ENCODE measurements around the gene SPRR2D. TPM values are rescaled to one million over a fixed set of nuclear protein-coding genes. Genes with fewer than 3 reads are reported as not detected.

SPRR2D gene
- total and polyA plus RNA-seq, 2 of the 8 experiments (the other 6 are each of a cell fraction or from before 2014, with no cell fraction given) = not detected

DNA sequence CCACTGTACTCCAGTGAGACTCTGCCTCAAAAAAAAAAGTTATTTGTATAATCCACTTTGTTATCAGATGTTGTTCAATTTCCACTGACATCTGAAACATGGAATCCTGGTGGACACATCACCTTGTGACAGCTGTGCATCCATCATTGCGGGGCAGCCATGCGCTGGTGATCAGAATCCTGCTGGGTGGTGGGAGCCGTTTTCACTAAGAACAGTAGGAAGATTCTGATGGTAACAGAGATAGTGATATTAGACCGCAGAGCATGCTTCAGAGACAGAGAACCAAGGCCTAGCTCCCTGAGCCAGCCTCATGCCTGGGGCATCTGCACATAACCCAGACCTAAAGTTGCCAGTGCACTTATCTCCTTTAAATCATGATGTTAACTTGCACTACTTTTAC is 42.4 kb downstream of the SPRR2D start:
- no peak overlapping the region for H2BK20ac ChIP-seq (ENCODE audit: low read length)
- no peak for FAIRE-seq
- WGBS, 2 experiments (ENCODE audit: extremely low coverage in 1 of 2, insufficient coverage in 1 of 2, insufficient read length in 1 of 2, insufficient replicate concordance in 2 of 2, low coverage in 1 of 2, low lambda C conversion rate in 2 of 2, missing lambda C conversion rate in 1 of 2) = 92% methylated on average over 4 of the region's 4 CpGs; no CpG with 5 or more reads in 1 of the 2 experiments

More for the DNA sequence above, 42.4 kb downstream of the SPRR2D start:
- Histone ChIP-seq H3K79me2 (ENCODE audit: control insufficient read depth in 1 of 2, insufficient read depth in 2 of 2, low read length in 2 of 2) (no peaks in the 10 kb centered on the region), H3K4me3 (ENCODE audit: extremely low read depth in 1 of 4, insufficient read depth in 2 of 4, low read depth in 3 of 4, low read length in 4 of 4) (no peak overlapping the region), H3K36me3 (ENCODE audit: control insufficient read depth in 2 of 4, insufficient read depth in 4 of 4, low read length in 3 of 4) (no peaks in the 10 kb centered on the region), H3K27me3 (replicated peaks in 1 of 4; ENCODE audit: control insufficient read depth in 3 of 4, extremely low read depth in 1 of 4, insufficient read depth in 3 of 4, low read length in 3 of 4) (no peaks in the 10 kb centered on the region), H2BK5ac (ENCODE audit: low read depth, low read length) (no peak overlapping the region), H4K5ac (ENCODE audit: insufficient read length, low read depth, low read length) (no peak overlapping the region), H3K56ac (replicated peaks; ENCODE audit: insufficient read length, low read depth, low read length) (no peak overlapping the region), H3K4me2 (ENCODE audit: insufficient read depth in 1 of 2, low read depth in 2 of 2, low read length in 2 of 2) (no peak overlapping the region), H3K18ac (ENCODE audit: extremely low read depth, low read length) (no peak overlapping the region), H3K9me3 (ENCODE audit: insufficient read depth in 2 of 2, low read depth in 1 of 2, low read length in 1 of 2) (0 out of 4 replicates have a peak, but pooled peaks cover 0 to 7% of the 10 kb centered on the region in 2 experiments), H3K4ac (replicated peaks; ENCODE audit: insufficient read length, low read depth, low read length) (no peak overlapping the region), H4K8ac (ENCODE audit: extremely low read depth, insufficient read depth, low read length) (no peak overlapping the region), H2BK12ac (ENCODE audit: low read depth, low read length) (no peak overlapping the region), H3K23ac (ENCODE audit: insufficient read length) (no peak overlapping the region), H3K14ac (ENCODE audit: insufficient read length) (no peak overlapping the region), H2BK120ac (replicated peaks; ENCODE audit: low read depth, low read length) (no peak overlapping the region), H3K27ac (ENCODE audit: low read depth, low read length) (no peak overlapping the region), H2AFZ (ENCODE audit: low read length) (no peak overlapping the region), H3K79me1 (ENCODE audit: low read depth, low read length) (no peaks in the 10 kb centered on the region), H4K20me1 (replicated peaks in 1 of 2; ENCODE audit: control insufficient read depth in 1 of 2, insufficient read depth in 2 of 2, low read length in 2 of 2) (no peaks in the 10 kb centered on the region), H4K91ac (replicated peaks; ENCODE audit: insufficient read length, low read length) (no peak overlapping the region), H2BK15ac (ENCODE audit: low read length) (no peak overlapping the region), H3K4me1 (replicated peaks in 1 of 4; ENCODE audit: control insufficient read depth in 3 of 4, insufficient read depth in 4 of 4, low read length in 3 of 4) (peaks cover 0 to 4% (median 2%) of the 10 kb centered on the region in 4 experiments; a peak in 1 of 7 replicates), H3K23me2 (ENCODE audit: low read depth, low read length) (no peaks in the 10 kb centered on the region), H3K9ac (replicated peaks in 1 of 4; ENCODE audit: extremely low read depth in 1 of 4, low read depth in 3 of 4, low read length in 3 of 4) (no peak overlapping the region), H2AK5ac (ENCODE audit: low read depth, low read length) (no peak overlapping the region)
- POLR2A ChIA-PET (ENCODE audit: partially characterized antibody) = no interaction called here
- CTCF ChIA-PET (ENCODE audit: partially characterized antibody) = interaction anchor here (0.9 to 1.3 kb wide), 2 partner anchors 34 to 128 kb away, joined by 3 to 4 read pairs; no protein-coding TSS in a partner anchor
- DNase-seq (ENCODE audit: low read depth in 1 of 2, low spot score in 2 of 2) = no peak
- no peak for TF ChIP-seq NANOG (IDR thresholded peaks at IDR 0.05; ENCODE audit: insufficient read depth, low read depth, low read length, poor library complexity, severe bottlenecking)
- no peak for TF ChIP-seq YY1 (IDR thresholded peaks at IDR 0.05; ENCODE audit: low read depth, low read length)
